NCI-H2081 treated with DMSO at 0.1 percent for 48 hours (cell line): ENCODE results near the gene ERC2.
A peak's percentile ranks its signal among the peaks of the same experiment; 100 is the strongest.

Experiments used
- DNase-seq: peaks from one replicate; lab custom pipeline; 2025; lab: John Stamatoyannopoulos, UW

Gene ERC2

GRCh38 chr3:56424885-56425284 is 43.4 kb downstream of the ERC2 start:
- DNase-seq: no peak

GRCh38 chr3:56424336-56424735 is 43.9 kb downstream of the ERC2 start:
- no peak for DNase-seq

GRCh38 chr3:56423661-56424099 is 44.6 kb downstream of the ERC2 start:
- DNase-seq: no peak

GRCh38 chr3:56422316-56422715 is 46.0 kb downstream of the ERC2 start:
- DNase-seq: no peak

- no peak for DNase-seq
Measured at GRCh38 chr3:56421205-56421604, 47.1 kb downstream of the ERC2 start.

GRCh38 chr3:56415652-56416051 is 52.6 kb downstream of the ERC2 start:
- no peak for DNase-seq

GRCh38 chr3:56413911-56414310 is 54.4 kb downstream of the ERC2 start:
- no peak for DNase-seq

GRCh38 chr3:56411166-56411565 is 57.1 kb downstream of the ERC2 start:
- no peak for DNase-seq

GRCh38 chr3:56410576-56410975 is 57.7 kb downstream of the ERC2 start:
- DNase-seq: no peak

- no peak for DNase-seq
Measured at GRCh38 chr3:56409790-56410189, 58.5 kb downstream of the ERC2 start.

GRCh38 chr3:56408761-56409196 is 59.5 kb downstream of the ERC2 start:
- DNase-seq: no peak

GRCh38 chr3:56406826-56407515 is 61.3 kb downstream of the ERC2 start:
- DNase-seq: no peak

- no peak for DNase-seq
Measured at GRCh38 chr3:56404884-56405283, 63.4 kb downstream of the ERC2 start.

GRCh38 chr3:56398659-56399058 is 69.6 kb downstream of the ERC2 start:
- DNase-seq: no peak

GRCh38 chr3:56397798-56398197 is 70.5 kb downstream of the ERC2 start:
- no peak for DNase-seq

GRCh38 chr3:56389183-56389830 is 79.0 kb downstream of the ERC2 start:
- DNase-seq: no peak

GRCh38 chr3:56383092-56383491 is 85.2 kb downstream of the ERC2 start:
- DNase-seq: no peak

- peak; percentile 1 for DNase-seq
Measured at GRCh38 chr3:56379723-56380287, 88.5 kb downstream of the ERC2 start.

GRCh38 chr3:56375654-56376053 is 92.6 kb downstream of the ERC2 start:
- no peak for DNase-seq

- DNase-seq: no peak
Measured at GRCh38 chr3:56373386-56373785, 94.9 kb downstream of the ERC2 start.

GRCh38 chr3:56370991-56371775 is 97.1 kb downstream of the ERC2 start:
- no peak for DNase-seq

GRCh38 chr3:56369914-56370313 is 98.4 kb downstream of the ERC2 start:
- DNase-seq: no peak

- no peak for DNase-seq
Measured at GRCh38 chr3:56368846-56369245, 99.4 kb downstream of the ERC2 start.
